PC-9 (cell line): Measurements from ENCODE around the gene NFIX.
"Not testable (repeated sequence)": the region's sequence is repeated elsewhere in the genome, so short reads cannot be mapped to it uniquely, and the experiment has no call there.

Experiments used
- CTCF ChIP-seq: fragments of 200-600 bp; sonication (generic); conservative IDR thresholded peaks from 2 replicates; pipeline ENCODE4 v1.6.1; 2017; ENCODE audit warnings: mixed run types, antibody characterized with exemption, mild to moderate bottlenecking, moderate library complexity
- EZH2 ChIP-seq: fragments of 200-600 bp; sonication (generic); IDR thresholded peaks from 2 replicates; pipeline ENCODE4 v1.8.0; 2017; ENCODE audit warnings: antibody characterized with exemption, low read depth

GRCh38 chr19:12957389-12957952, 37.8 kb upstream of the NFIX start:
- TF ChIP-seq CTCF = 0 out of 2 replicates have a peak, but pooled peaks have one; percentile 15
- TF ChIP-seq EZH2 = not testable (repeated sequence)
